DOHH2 (cell line): ENCODE results near the gene SDS.

ENCODE experiments used
- EZH2phosphoT487 ChIP-seq: fragments of 200-600 bp; sonication (generic); IDR thresholded peaks from 2 replicates; pipeline ENCODE4 v1.6.1; 2017; ENCODE audit warnings: borderline replicate concordance, mild to moderate bottlenecking, antibody characterized with exemption, low read length, moderate library complexity, mixed read lengths
- TF ChIP-seq, protein P1 (sequence below): fragments of 200-600 bp; sonication (generic); IDR thresholded peaks from one replicate; pipeline ENCODE4 v1.5.1; 2014; ENCODE audit warnings: antibody characterized with exemption, mild to moderate bottlenecking, low read depth, low read length; ENCODE audit not compliant: poor library complexity, severe bottlenecking

DNA sequence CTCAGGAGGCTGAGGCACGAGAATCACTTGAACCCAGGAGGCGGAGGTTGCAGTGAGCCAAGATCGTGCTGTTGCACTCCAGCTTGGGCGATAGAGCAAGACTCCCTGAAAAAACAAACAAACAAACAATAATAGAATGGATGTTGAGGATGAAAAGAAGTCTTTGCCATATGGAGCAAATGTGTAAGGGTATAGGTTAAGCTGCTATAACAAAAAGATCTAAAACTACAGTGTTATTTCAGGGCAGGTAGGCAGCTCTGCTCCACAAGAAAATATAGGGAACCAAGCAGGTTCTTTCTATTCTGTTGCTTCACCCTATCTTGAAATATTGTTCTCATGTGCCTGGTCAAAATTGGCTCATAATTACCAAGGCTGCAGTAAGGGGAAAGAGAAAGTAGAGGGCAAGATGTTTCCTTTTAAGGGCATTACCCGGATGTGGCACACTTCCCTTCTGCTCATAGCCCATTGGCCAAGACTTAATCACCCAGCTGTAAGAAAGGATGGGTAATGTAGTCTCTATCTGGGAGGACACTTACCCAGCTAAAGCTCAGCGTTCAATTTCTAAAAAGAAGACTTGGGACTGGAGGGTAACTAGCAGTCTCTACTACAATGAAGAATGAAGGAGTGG, 42.0 kb upstream of the SDS start:
- TF ChIP-seq, protein P1, sequence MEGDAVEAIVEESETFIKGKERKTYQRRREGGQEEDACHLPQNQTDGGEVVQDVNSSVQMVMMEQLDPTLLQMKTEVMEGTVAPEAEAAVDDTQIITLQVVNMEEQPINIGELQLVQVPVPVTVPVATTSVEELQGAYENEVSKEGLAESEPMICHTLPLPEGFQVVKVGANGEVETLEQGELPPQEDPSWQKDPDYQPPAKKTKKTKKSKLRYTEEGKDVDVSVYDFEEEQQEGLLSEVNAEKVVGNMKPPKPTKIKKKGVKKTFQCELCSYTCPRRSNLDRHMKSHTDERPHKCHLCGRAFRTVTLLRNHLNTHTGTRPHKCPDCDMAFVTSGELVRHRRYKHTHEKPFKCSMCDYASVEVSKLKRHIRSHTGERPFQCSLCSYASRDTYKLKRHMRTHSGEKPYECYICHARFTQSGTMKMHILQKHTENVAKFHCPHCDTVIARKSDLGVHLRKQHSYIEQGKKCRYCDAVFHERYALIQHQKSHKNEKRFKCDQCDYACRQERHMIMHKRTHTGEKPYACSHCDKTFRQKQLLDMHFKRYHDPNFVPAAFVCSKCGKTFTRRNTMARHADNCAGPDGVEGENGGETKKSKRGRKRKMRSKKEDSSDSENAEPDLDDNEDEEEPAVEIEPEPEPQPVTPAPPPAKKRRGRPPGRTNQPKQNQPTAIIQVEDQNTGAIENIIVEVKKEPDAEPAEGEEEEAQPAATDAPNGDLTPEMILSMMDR, result no peak
- no peak for TF ChIP-seq EZH2phosphoT487
